Gastroesophageal sphincter (tissue), 4 donors: Measurements from ENCODE around the gene MGRN1. TPM values are rescaled to one million over a fixed set of nuclear protein-coding genes. Genes with fewer than 3 reads are reported as not detected.

Experiments used
- ATAC-seq: fragments of 150-250 bp; one replicate; pipeline ENCODE4 v1.9.1; 2016; ENCODE audit warnings: mild to moderate bottlenecking, moderate library complexity
- H3K27ac ChIP-seq, 4 donors: fragments of 200-600 bp; sonication (generic) in 3 of 4; 1 replicate in 3 of 4; 2 replicates in 1 of 4; pipeline ENCODE4 v1.5.1; 2016 to 2019
- H3K27me3 ChIP-seq: fragments of 200-600 bp; sonication (generic); one replicate; pipeline ENCODE4 v1.5.1; 2019
- H3K36me3 ChIP-seq, 2 donors: fragments of 200-600 bp; sonication (generic); one replicate each; pipeline ENCODE4 v1.5.1; 2019; ENCODE audit warnings: control low read depth in 1 of 2
- H3K4me1 ChIP-seq, 3 donors: fragments of 200-600 bp; sonication (generic); 1 replicate in 2 of 3; 2 replicates in 1 of 3; pipeline ENCODE4 v1.5.1; 2016 to 2019; ENCODE audit warnings: control low read depth in 2 of 3
- H3K4me3 ChIP-seq, 2 donors: fragments of 200-600 bp; sonication (generic); one replicate each; pipeline ENCODE4 v1.5.1; 2019; ENCODE audit warnings: mild to moderate bottlenecking in 1 of 2, moderate library complexity in 1 of 2
- H3K9me3 ChIP-seq, 3 donors: fragments of 200-600 bp; sonication (generic); one replicate each; pipeline ENCODE4 v1.5.1; 2017 to 2019; ENCODE audit warnings: control low read depth in 2 of 3
- CTCF ChIP-seq, 4 experiments: fragments of 200-600 bp in 2 of 4; fragments of 450-650 bp in 2 of 4; sonication (generic) in 1 of 4; IDR thresholded peaks; one replicate each; pipeline ENCODE4 v1.5.1; 2017 to 2019; ENCODE audit warnings: antibody characterized with exemption in 4 of 4, mild to moderate bottlenecking in 2 of 4, moderate library complexity in 2 of 4
- EP300 ChIP-seq: sonication (generic); formaldehyde crosslinking; IDR thresholded peaks from one replicate; pipeline ENCODE4 v1.6.1; 2017; ENCODE audit warnings: antibody characterized with exemption, mild to moderate bottlenecking
- POLR2A ChIP-seq, 2 donors: fragments of 450-650 bp; IDR thresholded peaks; one replicate each; pipeline ENCODE4 v1.6.1; 2017; ENCODE audit warnings: antibody characterized with exemption in 2 of 2, mild to moderate bottlenecking in 2 of 2, moderate library complexity in 1 of 2
- POLR2AphosphoS5 ChIP-seq: sonication (generic); formaldehyde crosslinking; IDR thresholded peaks from one replicate; pipeline ENCODE4 v1.6.1; 2017; ENCODE audit warnings: antibody characterized with exemption
- WGBS, 2 donors: methylation state at CpG; one replicate each; pipeline ENCODE4 v1.1.5; 2018; ENCODE audit warnings: low coverage in 1 of 2; 5-methylcytosine and 5-hydroxymethylcytosine counted together
- total RNA-seq, 4 donors: library from RNA; depleted of rRNA; stranded (reverse); fragments of >200 nt; gene quantifications; one replicate each; pipeline ENCODE4 v1.1.0, GENCODE V29; 2016

MGRN1 gene
- total RNA-seq, 4 donors from 2014 or later: 29.2 to 67.0 (median 40.5) TPM

GRCh38 chr16:4687946-4688673, 63.5 kb downstream of the MGRN1 start:
- Histone ChIP-seq H3K27ac (no peak overlapping the region), H3K4me3 (no peak overlapping the region), H3K4me1 (peaks cover 0 to 16% (median 0%) of the 10 kb centered on the region in 3 donors), H3K36me3 (peaks cover 0 to 74% of the 10 kb centered on the region in 2 donors), H3K27me3 (no peaks in the 10 kb centered on the region), H3K9me3 (no peaks in the 10 kb centered on the region)
- ATAC-seq: no peak
- TF ChIP-seq CTCF (IDR thresholded peaks at IDR 0.05): no peak
- TF ChIP-seq POLR2AphosphoS5: no peak
- TF ChIP-seq POLR2A (IDR thresholded peaks at IDR 0.05): no peak
- no peak for TF ChIP-seq EP300
- WGBS, 2 donors: no CpG with 5 or more reads among the region's 39 CpGs

DNA sequence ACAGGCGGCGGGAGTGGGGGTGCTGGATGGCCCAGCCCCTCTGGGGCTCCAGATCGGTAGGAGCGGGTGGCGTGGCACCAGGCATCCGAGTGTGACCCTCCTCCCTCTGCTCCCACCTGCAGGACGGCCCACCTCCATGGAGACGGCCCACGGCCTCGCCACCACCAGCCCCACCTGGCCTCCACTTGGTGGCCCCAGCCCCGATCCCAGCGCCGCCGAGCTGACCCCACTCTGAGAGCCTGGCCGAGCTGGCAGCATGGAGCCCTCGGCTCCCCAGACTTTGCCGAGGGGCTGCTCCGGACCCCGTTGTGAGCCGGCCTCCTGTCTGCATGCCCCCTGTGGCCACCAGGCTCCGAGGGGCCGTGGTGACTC, 64.0 kb downstream of the MGRN1 start:
- no peak overlapping the region for H3K27ac ChIP-seq
- H3K4me1 ChIP-seq: peaks cover 0 to 12% (median 0%) of the 10 kb centered on the region in 3 donors
- ATAC-seq: no peak
- no peak overlapping the region for H3K4me3 ChIP-seq
- peaks cover 0 to 69% of the 10 kb centered on the region in 2 donors for H3K36me3 ChIP-seq
- TF ChIP-seq EP300 (no peak), POLR2A (IDR thresholded peaks at IDR 0.05) (no peak), POLR2AphosphoS5 (no peak), CTCF (IDR thresholded peaks at IDR 0.05) (no peak)
- no CpG with 5 or more reads among the region's 22 CpGs for WGBS, 2 donors
- H3K27me3 ChIP-seq: no peaks in the 10 kb centered on the region
- H3K9me3 ChIP-seq: no peaks in the 10 kb centered on the region

DNA sequence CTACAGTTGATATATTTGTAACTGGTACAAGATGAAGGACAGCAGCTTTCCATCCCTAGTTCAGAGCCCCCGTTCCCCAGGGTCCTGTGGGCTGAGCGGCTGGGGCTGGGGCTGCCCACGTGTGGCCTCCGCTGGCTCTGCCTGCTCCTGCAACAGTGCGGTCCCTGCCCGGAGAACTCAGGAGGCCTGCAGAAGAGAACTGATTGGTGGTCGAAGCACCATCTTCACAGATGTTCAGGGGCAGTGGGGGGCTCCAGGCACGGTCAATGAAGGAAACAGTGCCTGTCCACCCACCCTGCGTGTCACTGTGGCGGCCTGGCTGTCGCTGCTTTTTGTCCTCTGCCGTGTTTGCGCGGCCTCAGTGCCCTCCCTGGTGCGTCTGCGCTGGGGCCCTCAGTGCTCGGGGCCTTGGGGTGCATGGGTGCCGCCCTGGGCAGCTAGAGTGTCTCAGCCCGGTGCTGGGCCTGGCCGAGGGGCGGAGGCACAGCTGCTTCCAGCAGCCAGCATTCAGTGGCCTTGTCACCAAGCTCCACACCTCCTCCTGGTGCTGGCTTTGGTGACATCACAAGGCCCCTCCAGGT, 64.6 kb downstream of the MGRN1 start:
- no peaks in the 10 kb centered on the region for H3K27me3 ChIP-seq
- no peak for TF ChIP-seq CTCF (IDR thresholded peaks at IDR 0.05)
- TF ChIP-seq POLR2A (IDR thresholded peaks at IDR 0.05): no peak
- no peak for TF ChIP-seq POLR2AphosphoS5
- no peak for TF ChIP-seq EP300
- H3K27ac ChIP-seq: no peak overlapping the region
- no peak for ATAC-seq
- H3K9me3 ChIP-seq: no peaks in the 10 kb centered on the region
- peaks cover 0 to 13% (median under 1%) of the 10 kb centered on the region in 3 donors for H3K4me1 ChIP-seq
- 70% methylated on average over 2 of the region's 21 CpGs; no CpG with 5 or more reads in 1 of the 2 donors for WGBS, 2 donors
- H3K4me3 ChIP-seq: no peak overlapping the region
- peaks cover 0 to 64% of the 10 kb centered on the region in 2 donors for H3K36me3 ChIP-seq

DNA sequence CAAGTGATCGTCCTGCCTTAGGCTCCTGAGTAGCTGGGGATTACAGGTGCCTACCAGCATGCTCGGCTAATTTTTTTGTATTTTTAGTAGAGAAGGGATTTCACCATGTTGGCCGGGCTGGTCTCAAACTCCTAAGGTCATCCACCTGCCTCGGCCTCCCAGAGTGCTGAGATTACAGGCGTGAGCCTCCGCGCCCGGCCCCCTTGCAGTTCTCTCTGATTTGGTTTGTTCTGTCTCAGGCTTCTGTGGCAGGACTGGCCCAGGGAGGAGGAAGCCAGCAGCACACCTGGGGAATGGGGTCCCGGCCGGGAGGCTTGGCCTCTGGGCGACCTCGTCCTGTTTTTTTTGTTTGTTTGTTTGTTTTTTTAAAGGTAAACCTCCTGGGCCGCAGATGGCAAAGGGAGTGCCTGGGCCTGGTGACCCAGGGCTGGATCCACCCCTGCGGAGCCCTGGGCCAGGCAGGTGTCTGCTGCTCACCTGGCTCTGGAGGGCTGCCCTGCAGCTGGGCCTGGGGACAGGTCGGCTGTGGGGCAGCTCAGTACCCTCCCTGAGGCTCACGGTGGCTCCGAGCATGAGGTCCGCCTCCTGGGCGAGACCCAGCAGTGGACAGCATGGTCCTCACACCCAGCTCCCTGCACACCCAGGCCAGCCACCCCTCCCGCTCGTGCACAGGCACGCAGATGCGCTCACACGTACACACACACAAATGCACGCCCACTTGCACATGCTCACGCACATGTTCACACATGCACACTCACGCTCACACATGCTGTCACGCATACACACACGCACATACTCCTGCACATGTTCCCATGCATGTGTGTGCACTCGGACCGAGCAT, 65.5 kb downstream of the MGRN1 start:
- 83% methylated on average over 6 to 12 of the region's 31 CpGs for WGBS, 2 donors
- Histone ChIP-seq H3K9me3 (no peaks in the 10 kb centered on the region), H3K27me3 (no peaks in the 10 kb centered on the region), H3K36me3 (peaks cover 0 to 57% of the 10 kb centered on the region in 2 donors), H3K27ac (no peak overlapping the region), H3K4me1 (peaks cover 0 to 22% (median 10%) of the 10 kb centered on the region in 3 donors), H3K4me3 (no peak overlapping the region)
- TF ChIP-seq CTCF (IDR thresholded peaks at IDR 0.05) (no peak), POLR2A (IDR thresholded peaks at IDR 0.05) (no peak), POLR2AphosphoS5 (no peak), EP300 (no peak)
- ATAC-seq: no peak
